Fibroblast of lung (primary cell): ENCODE data around the gene CHD3. TPM values are rescaled to one million over a fixed set of nuclear protein-coding genes. Genes with fewer than 3 reads are reported as not detected.

Experiments used
- DNase-seq, 2 donors: peaks; one replicate each; pipeline versions ENCODE4 v3.0.0 to v3.0.0-alpha.2; 2010; ENCODE audit warnings: low read depth in 2 of 2
- H2AFZ ChIP-seq: 2 replicates; pipeline ENCODE4 v1.5.1; 2012; ENCODE audit warnings: low read length, control low read depth, inconsistent platforms
- H3K27ac ChIP-seq: 2 replicates; pipeline ENCODE4 v1.5.1; 2011; ENCODE audit warnings: low read length, control low read depth; ENCODE audit not compliant: insufficient read depth
- H3K27me3 ChIP-seq: 2 replicates; pipeline ENCODE4 v1.5.1; 2011; ENCODE audit warnings: mild to moderate bottlenecking, low read length; ENCODE audit not compliant: control insufficient read depth, insufficient read depth
- H3K36me3 ChIP-seq: 2 replicates; pipeline ENCODE4 v1.5.1; 2011; ENCODE audit warnings: low read length; ENCODE audit not compliant: control insufficient read depth, insufficient read depth
- H3K4me1 ChIP-seq: 2 replicates; pipeline ENCODE4 v1.5.1; 2011; ENCODE audit warnings: low read length; ENCODE audit not compliant: control insufficient read depth, insufficient read depth; ENCODE audit errors: extremely low read depth
- H3K4me2 ChIP-seq: 2 replicates; pipeline ENCODE4 v1.5.1; 2011; ENCODE audit warnings: low read length, control low read depth; ENCODE audit not compliant: insufficient read depth; ENCODE audit errors: extremely low read depth
- H3K4me3 ChIP-seq, 4 experiments: fragments of 200-600 bp in 1 of 4; sonication (generic) in 1 of 4; replicated peaks in 1 of 4; 2 replicates each; pipeline ENCODE4 v1.5.1; 2011 to 2016; ENCODE audit warnings: low read length in 4 of 4, low read depth in 3 of 4, mild to moderate bottlenecking in 3 of 4, control low read depth in 2 of 4, inconsistent platforms in 1 of 4, mixed read lengths in 1 of 4; ENCODE audit not compliant: insufficient read depth in 1 of 4; ENCODE audit errors: control extremely low read depth in 1 of 4
- H3K79me2 ChIP-seq: 2 replicates; pipeline ENCODE4 v1.5.1; 2012; ENCODE audit warnings: mild to moderate bottlenecking, low read length, inconsistent platforms; ENCODE audit not compliant: control insufficient read depth, insufficient read depth
- H3K9ac ChIP-seq: 2 replicates; pipeline ENCODE4 v1.5.1; 2011; ENCODE audit warnings: mild to moderate bottlenecking, low read length, control low read depth; ENCODE audit not compliant: insufficient read depth
- H3K9me3 ChIP-seq: 2 replicates; pipeline ENCODE4 v1.5.1; 2012; ENCODE audit warnings: low read depth, low read length; ENCODE audit not compliant: control insufficient read depth, insufficient read depth
- H4K20me1 ChIP-seq: 2 replicates; pipeline ENCODE4 v1.5.1; 2011; ENCODE audit warnings: low read length; ENCODE audit not compliant: control insufficient read depth, insufficient read depth; ENCODE audit errors: extremely low read depth
- EZH2 ChIP-seq: IDR thresholded peaks from 2 replicates; pipeline ENCODE4 v1.5.1; 2012; ENCODE audit warnings: low read length, control low read depth, mild to moderate bottlenecking; ENCODE audit errors: missing control alignments
- polyA plus RNA-seq, 2 donors: library from polyadenylated mRNA; depleted of rRNA in 1 of 2; stranded (reverse) in 1 of 2; unstranded in 1 of 2; fragments of >200 nt; gene quantifications; 2 replicates each; pipeline ENCODE4 v1.2.1, GENCODE V29; 2011 to 2012; ENCODE audit warnings: missing spikeins in 1 of 2
- total RNA-seq: library from RNA; depleted of rRNA; stranded (reverse); fragments of >200 nt; gene quantifications from 2 replicates; pipeline ENCODE4 v1.2.1, GENCODE V29; 2014
- TF ChIP-seq, protein P1 (sequence below), 2 donors: IDR thresholded peaks in 1 of 2; conservative IDR thresholded peaks in 1 of 2; 1 replicate in 1 of 2; 2 replicates in 1 of 2; pipeline ENCODE4 v1.5.1; 2011 to 2012; ENCODE audit warnings: low read length in 2 of 2, control low read depth in 1 of 2, inconsistent platforms in 1 of 2, low read depth in 1 of 2, mild to moderate bottlenecking in 1 of 2

CHD3 gene
- total and polyA plus RNA-seq, 2 donors (not counting 1 experiment from before 2014, with no cell fraction given) = 23.8 to 165 TPM

DNA sequence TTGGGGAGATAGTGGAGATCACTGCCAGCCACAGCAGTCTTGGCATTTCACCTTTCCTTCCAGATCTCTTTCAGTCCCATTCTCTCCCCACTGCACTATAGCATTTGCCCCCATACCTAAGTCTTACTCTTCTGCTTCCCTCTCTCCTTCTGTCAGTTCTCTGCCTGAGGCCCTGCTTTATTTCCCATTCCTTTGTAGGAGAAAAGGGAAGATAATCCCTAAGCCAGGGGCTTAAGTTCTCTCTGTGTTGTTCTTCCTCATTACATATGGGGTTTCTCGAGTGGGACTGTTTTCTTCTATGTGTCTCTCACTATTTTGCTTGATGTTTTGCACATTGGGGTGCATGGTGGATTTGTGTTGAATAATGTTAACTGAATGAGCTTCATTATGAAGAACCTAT, 48.1 kb upstream of the CHD3 start:
- no peak for DNase-seq
- Histone ChIP-seq H4K20me1 (no peaks in the 10 kb centered on the region), H3K27ac (peak overlapping the region; percentile 100), H3K79me2 (peaks cover 39% of the 10 kb centered on the region), H2AFZ (no peak overlapping the region), H3K9ac (no peak overlapping the region), H3K4me3 (peak overlapping the region in 2 of 4 experiments; percentile 22 to 92), H3K4me1 (peaks cover 30% of the 10 kb centered on the region), H3K9me3 (no peaks in the 10 kb centered on the region), H3K27me3 (no peaks in the 10 kb centered on the region), H3K4me2 (peak overlapping the region; percentile 32), H3K36me3 (peaks cover 11% of the 10 kb centered on the region)
- TF ChIP-seq, protein P1, sequence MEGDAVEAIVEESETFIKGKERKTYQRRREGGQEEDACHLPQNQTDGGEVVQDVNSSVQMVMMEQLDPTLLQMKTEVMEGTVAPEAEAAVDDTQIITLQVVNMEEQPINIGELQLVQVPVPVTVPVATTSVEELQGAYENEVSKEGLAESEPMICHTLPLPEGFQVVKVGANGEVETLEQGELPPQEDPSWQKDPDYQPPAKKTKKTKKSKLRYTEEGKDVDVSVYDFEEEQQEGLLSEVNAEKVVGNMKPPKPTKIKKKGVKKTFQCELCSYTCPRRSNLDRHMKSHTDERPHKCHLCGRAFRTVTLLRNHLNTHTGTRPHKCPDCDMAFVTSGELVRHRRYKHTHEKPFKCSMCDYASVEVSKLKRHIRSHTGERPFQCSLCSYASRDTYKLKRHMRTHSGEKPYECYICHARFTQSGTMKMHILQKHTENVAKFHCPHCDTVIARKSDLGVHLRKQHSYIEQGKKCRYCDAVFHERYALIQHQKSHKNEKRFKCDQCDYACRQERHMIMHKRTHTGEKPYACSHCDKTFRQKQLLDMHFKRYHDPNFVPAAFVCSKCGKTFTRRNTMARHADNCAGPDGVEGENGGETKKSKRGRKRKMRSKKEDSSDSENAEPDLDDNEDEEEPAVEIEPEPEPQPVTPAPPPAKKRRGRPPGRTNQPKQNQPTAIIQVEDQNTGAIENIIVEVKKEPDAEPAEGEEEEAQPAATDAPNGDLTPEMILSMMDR (conservative IDR thresholded peaks at IDR 0.05 in 1 of 2, IDR thresholded peaks at IDR 0.05 in 1 of 2; ENCODE audit: low read depth in 1 of 2, low read length in 2 of 2) = no peak
- no peak for TF ChIP-seq EZH2

DNA sequence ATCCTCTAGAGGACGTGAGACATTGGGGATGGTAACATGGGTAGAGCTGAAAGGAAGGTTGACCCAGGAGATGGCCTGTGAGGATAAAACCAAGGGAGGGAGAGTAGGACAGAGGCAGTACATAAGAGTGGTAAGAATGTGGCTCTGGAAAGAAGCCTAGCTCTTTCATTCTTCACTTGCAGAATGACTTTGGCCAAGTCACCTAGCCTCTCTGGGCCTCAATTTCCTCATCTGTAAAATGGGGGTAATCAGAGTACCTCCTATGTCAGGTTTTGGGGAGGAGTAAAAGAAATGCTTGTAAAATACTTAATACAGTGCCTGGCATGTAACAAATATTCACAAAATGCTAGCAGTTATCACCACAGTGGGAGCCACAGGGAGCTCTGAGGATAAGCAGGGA, 47.7 kb upstream of the CHD3 start:
- H3K36me3 ChIP-seq = peaks cover 13% of the 10 kb centered on the region
- no peaks in the 10 kb centered on the region for H4K20me1 ChIP-seq
- H3K4me3 ChIP-seq = peak overlapping the region; percentile 21 to 92 (median 78)
- no peak for TF ChIP-seq EZH2
- TF ChIP-seq, protein P1 (conservative IDR thresholded peaks at IDR 0.05 in 1 of 2, IDR thresholded peaks at IDR 0.05 in 1 of 2; ENCODE audit: low read depth in 1 of 2, low read length in 2 of 2) = no peak
- H3K79me2 ChIP-seq = peaks cover 42% of the 10 kb centered on the region
- peak overlapping the region; percentile 53 for H3K9ac ChIP-seq
- H3K27ac ChIP-seq = peak overlapping the region; percentile 100
- no peak overlapping the region for H2AFZ ChIP-seq
- DNase-seq = no peak
- peaks cover 32% of the 10 kb centered on the region for H3K4me1 ChIP-seq
- peak overlapping the region; percentile 73 for H3K4me2 ChIP-seq
- no peaks in the 10 kb centered on the region for H3K27me3 ChIP-seq
- no peaks in the 10 kb centered on the region for H3K9me3 ChIP-seq

DNA sequence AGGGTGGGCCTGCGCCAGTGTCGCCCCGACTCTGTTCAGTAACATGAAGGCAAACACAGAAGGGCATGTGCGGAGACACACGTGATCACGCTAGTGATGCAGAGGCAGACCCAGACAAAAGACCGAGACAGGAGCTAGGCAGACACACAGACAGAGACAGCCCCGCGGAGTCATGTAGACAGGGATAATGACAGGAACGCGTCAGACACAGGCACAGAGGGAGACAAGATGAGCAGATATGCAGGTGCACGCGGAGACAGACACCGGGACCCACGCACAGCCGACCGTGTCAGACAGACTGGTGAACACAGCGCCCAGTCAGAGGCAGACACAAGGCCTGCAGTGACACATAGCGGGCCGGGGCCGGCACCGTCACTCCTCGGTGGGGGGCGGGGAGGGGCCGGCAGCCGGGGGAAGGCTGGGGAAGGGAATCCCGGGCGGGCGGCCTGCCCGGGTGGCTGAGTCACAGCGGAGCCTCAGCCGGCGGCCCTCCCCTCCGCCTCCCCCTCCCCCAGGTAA, 47.1 kb upstream of the CHD3 start:
- Histone ChIP-seq H3K9ac (peak overlapping the region; percentile 98), H3K4me2 (peak overlapping the region; percentile 86), H3K27ac (peak overlapping the region; percentile 100), H3K36me3 (peaks cover 15% of the 10 kb centered on the region), H3K4me3 (peak overlapping the region; percentile 70 to 92 (median 87)), H2AFZ (no peak overlapping the region), H3K4me1 (peaks cover 32% of the 10 kb centered on the region), H3K27me3 (no peaks in the 10 kb centered on the region), H3K79me2 (peaks cover 47% of the 10 kb centered on the region), H3K9me3 (no peaks in the 10 kb centered on the region), H4K20me1 (no peaks in the 10 kb centered on the region)
- TF ChIP-seq EZH2 = no peak
- TF ChIP-seq, protein P1 (conservative IDR thresholded peaks at IDR 0.05 in 1 of 2, IDR thresholded peaks at IDR 0.05 in 1 of 2; ENCODE audit: low read depth in 1 of 2, low read length in 2 of 2) = no peak
- peak; percentile 91 for DNase-seq
